ENCODE data around the gene AP1S1.

AP1S1 gene

DNA sequence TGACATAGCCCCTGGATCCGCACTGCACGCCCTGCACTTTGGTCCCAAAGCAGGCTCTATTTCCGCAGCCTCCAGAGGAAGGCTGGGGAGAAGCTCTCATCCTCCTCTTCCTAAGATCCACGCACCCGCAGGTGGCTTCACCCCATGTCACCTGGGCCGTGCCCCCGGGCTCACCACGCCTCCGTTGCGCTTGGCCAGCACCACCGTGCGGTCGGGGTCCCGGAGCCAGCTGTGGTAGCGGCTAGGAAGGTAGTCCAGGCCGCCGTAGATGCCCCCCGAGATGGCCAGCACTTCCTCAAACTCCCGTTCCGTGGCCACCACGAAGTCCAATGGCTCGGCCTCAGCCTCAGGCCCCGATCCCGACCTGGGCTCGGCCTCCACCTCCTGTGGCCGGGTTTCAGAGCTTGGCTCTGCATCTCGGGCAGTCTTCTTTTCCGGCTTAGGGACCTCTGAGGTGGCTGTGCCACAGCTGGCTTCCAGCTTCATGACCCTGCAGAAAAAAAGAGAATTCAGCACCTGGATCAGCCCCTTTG, 20.1 kb downstream of the AP1S1 start:
- FAIRE-seq (no peak), DNase-seq (ENCODE audit: insufficient read length, low spot score) (no peak)
- TF ChIP-seq POLR2AphosphoS5 (IDR thresholded peaks at IDR 0.05; ENCODE audit: low read depth, low read length): no peak
- no peak for TF ChIP-seq POLR2A (IDR thresholded peaks at IDR 0.05; ENCODE audit: low read depth, low read length)
- no peak for TF ChIP-seq POU2F2 (IDR thresholded peaks at IDR 0.05; ENCODE audit: low read depth, low read length)
- TF ChIP-seq SPI1 (IDR thresholded peaks at IDR 0.05; ENCODE audit: low read depth, low read length): no peak
- TF ChIP-seq PAX5 (IDR thresholded peaks at IDR 0.05; ENCODE audit: insufficient read depth, low read length, severe bottlenecking): no peak
- TF ChIP-seq TAF1 (IDR thresholded peaks at IDR 0.05; ENCODE audit: low read depth, low read length): no peak

DNA sequence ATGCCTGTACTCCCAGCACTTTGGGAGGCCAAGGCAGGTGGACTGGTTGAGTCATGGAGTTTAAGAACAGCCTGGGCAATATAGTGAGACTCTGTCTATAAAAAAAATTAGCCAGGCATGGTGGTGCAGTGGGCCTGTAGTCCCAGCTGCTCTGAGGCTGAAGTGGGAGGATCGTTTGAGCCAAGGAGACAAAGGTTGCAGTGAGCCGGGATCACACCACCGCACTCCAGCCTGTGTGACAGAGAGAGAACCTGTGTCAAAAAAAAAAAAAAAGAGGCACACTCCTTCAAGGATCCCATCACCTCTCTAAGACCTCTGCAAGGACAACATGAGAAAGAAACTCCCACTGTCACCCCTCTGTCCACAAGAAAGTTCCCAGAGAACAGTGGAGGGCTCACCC, 21.4 kb downstream of the AP1S1 start:
- DNase-seq (ENCODE audit: insufficient read length, low spot score) (no peak), FAIRE-seq (no peak)
- TF ChIP-seq PAX5 (IDR thresholded peaks at IDR 0.05; ENCODE audit: insufficient read depth, low read length, severe bottlenecking): no peak
- no peak for TF ChIP-seq TAF1 (IDR thresholded peaks at IDR 0.05; ENCODE audit: low read depth, low read length)
- no peak for TF ChIP-seq POLR2A (IDR thresholded peaks at IDR 0.05; ENCODE audit: low read depth, low read length)
- no peak for TF ChIP-seq POU2F2 (IDR thresholded peaks at IDR 0.05; ENCODE audit: low read depth, low read length)
- no peak for TF ChIP-seq POLR2AphosphoS5 (IDR thresholded peaks at IDR 0.05; ENCODE audit: low read depth, low read length)
- TF ChIP-seq SPI1 (IDR thresholded peaks at IDR 0.05; ENCODE audit: low read depth, low read length): no peak

DNA sequence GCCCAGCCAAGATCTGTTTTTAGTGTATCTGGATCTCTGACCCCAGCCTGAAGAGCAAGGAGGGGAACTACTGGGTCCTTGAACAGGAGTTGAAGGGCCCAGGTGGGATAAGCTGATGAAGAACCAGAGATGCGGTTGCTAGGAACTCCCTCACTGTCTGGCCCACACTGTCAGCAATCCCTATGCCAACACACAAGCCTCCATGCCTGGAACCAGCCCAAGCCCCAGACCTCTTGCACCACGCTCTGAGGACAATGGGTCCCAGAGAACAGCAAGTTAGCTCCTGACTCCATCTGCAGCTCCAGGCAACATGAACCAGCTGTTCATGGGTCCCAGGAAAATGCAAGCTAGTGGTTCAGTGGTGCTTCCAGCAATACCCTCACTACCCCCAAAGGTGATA, 23.4 kb downstream of the AP1S1 start:
- no peak for FAIRE-seq
- TF ChIP-seq TAF1 (IDR thresholded peaks at IDR 0.05; ENCODE audit: low read depth, low read length) (no peak), PAX5 (IDR thresholded peaks at IDR 0.05; ENCODE audit: insufficient read depth, low read length, severe bottlenecking) (no peak), POLR2AphosphoS5 (IDR thresholded peaks at IDR 0.05; ENCODE audit: low read depth, low read length) (no peak), SPI1 (IDR thresholded peaks at IDR 0.05; ENCODE audit: low read depth, low read length) (no peak), POLR2A (IDR thresholded peaks at IDR 0.05; ENCODE audit: low read depth, low read length) (no peak), POU2F2 (IDR thresholded peaks at IDR 0.05; ENCODE audit: low read depth, low read length) (no peak)

DNA sequence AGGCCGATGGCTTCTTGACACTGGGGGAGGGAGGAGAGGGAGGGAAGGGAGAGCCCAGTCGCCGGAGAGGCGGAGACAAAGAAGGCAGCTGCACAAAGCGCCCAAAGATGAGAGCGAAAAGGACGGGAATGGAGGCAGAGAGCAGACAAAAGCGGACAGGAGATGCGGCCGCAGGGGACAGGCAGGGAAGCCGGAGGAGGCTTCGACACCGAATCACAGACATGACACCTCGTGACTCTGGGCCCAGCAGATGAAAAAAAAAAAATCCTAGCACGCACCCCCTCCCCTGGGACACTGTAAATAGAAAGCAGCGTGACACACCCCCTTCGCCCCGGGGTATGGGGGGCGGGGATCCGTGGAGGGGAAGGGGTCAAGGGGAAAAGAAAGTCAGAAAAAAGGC, 24.8 kb downstream of the AP1S1 start:
- TF ChIP-seq PAX5 (IDR thresholded peaks at IDR 0.05; ENCODE audit: insufficient read depth, low read length, severe bottlenecking) (no peak), TAF1 (IDR thresholded peaks at IDR 0.05; ENCODE audit: low read depth, low read length) (no peak), POLR2A (IDR thresholded peaks at IDR 0.05; ENCODE audit: low read depth, low read length) (no peak), POU2F2 (IDR thresholded peaks at IDR 0.05; ENCODE audit: low read depth, low read length) (no peak), SPI1 (IDR thresholded peaks at IDR 0.05; ENCODE audit: low read depth, low read length) (no peak), POLR2AphosphoS5 (IDR thresholded peaks at IDR 0.05; ENCODE audit: low read depth, low read length) (no peak)
- DNase-seq (ENCODE audit: insufficient read length, low spot score) (no peak), FAIRE-seq (no peak)

More for the DNA sequence above, 23.4 kb downstream of the AP1S1 start:
- no peak for DNase-seq (ENCODE audit: insufficient read length, low spot score)

DNA sequence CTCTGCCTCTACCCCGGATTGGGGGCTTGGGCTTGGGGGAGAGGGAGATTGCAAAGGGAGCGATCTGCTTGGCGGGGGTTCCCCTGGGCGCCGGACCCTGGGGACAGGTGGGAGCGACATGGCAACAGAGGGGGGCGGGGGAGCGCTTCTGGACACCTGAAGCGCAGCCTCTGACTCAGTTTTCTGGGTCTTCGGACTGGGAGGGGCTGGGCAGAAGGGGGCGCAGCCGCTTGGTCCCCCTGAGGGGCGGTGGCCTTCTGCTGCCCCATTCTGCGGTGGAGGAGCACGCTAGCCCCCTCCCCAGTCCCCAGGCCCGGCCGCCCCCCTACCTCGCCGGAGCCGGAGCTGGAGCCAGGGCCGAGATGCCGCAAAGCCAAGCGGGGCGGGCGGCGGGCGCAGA, 25.4 kb downstream of the AP1S1 start:
- FAIRE-seq: no peak
- no peak for DNase-seq (ENCODE audit: insufficient read length, low spot score)
- TF ChIP-seq POU2F2 (IDR thresholded peaks at IDR 0.05; ENCODE audit: low read depth, low read length): no peak
- TF ChIP-seq POLR2A (IDR thresholded peaks at IDR 0.05; ENCODE audit: low read depth, low read length): no peak
- no peak for TF ChIP-seq POLR2AphosphoS5 (IDR thresholded peaks at IDR 0.05; ENCODE audit: low read depth, low read length)
- TF ChIP-seq PAX5 (IDR thresholded peaks at IDR 0.05; ENCODE audit: insufficient read depth, low read length, severe bottlenecking): no peak
- TF ChIP-seq TAF1 (IDR thresholded peaks at IDR 0.05; ENCODE audit: low read depth, low read length): no peak

DNA sequence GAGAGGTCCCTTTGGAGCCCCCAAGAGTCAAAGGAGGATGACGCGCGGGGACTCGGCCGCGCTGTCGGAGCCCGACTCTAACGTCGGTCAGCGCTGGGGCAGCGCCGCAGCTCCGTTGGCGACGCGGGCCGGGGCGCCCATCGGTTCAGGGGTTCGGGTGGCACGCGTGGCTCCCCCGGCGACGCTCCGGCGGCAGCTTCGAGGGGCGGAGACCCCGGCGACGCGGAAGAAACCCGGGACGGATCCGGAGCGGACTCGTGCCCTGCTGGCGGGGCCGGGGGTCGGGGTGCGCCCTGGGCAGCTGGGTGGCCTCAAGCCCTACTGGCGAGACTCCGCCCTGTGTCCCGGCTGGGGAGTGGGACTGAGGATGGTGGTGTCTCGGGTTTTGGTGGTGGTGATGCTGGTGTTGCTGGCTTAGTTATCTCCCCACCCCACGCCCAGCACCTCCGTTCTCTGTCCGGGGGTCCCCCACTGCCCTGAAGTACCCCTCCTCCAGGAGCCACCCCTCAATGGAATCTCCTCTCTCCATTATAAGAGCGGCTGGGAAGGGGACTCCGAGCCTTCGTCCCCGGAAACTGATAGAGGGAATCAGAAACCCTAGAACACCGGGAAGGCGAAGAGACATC, 26.0 kb downstream of the AP1S1 start, which contains the start of gene NAT16:
Gene NAT16, minus strand, starts transcription at position 164 of the 626 bp plus-strand sequence. CDS start 5,486 bp downstream, outside the sequence.
- DNase-seq (ENCODE audit: insufficient read length, low spot score) (no peak), FAIRE-seq (no peak)
- TF ChIP-seq PAX5 (IDR thresholded peaks at IDR 0.05; ENCODE audit: insufficient read depth, low read length, severe bottlenecking): no peak
- no peak for TF ChIP-seq POU2F2 (IDR thresholded peaks at IDR 0.05; ENCODE audit: low read depth, low read length)
- no peak for TF ChIP-seq POLR2A (IDR thresholded peaks at IDR 0.05; ENCODE audit: low read depth, low read length)
- no peak for TF ChIP-seq TAF1 (IDR thresholded peaks at IDR 0.05; ENCODE audit: low read depth, low read length)
- no peak for TF ChIP-seq SPI1 (IDR thresholded peaks at IDR 0.05; ENCODE audit: low read depth, low read length)
- TF ChIP-seq POLR2AphosphoS5 (IDR thresholded peaks at IDR 0.05; ENCODE audit: low read depth, low read length): no peak

DNA sequence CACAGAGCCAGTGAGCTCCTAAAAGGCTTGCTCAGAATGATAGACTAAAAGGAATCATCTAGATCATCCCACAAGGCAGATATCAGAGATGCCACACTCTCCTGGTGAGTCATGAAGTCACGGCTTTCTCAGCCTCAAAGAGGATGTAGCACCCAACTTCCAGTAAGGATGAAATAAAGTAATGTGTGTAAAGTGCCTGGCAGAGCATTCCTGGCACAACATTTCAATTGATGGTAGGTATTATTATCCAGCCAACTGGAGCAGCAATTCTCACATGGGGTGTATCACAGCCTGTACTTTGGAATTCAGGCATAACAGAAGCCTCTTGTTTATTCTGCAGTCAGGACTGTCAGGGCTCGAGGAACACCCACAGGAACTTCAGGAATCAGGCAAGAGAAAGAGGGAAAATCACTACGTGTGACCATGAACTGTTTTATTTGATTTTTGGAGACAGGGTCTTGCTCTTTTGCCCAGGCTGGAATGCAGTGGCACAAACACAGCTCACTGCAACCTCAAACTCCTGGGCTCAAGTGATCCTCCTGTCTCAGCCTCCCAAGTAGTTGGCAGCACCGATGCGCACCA, 31.1 kb downstream of the AP1S1 start:
- DNase-seq (ENCODE audit: insufficient read length, low spot score) (no peak), FAIRE-seq (no peak)
- TF ChIP-seq SPI1 (IDR thresholded peaks at IDR 0.05; ENCODE audit: low read depth, low read length) (no peak), TAF1 (IDR thresholded peaks at IDR 0.05; ENCODE audit: low read depth, low read length) (no peak), POLR2A (IDR thresholded peaks at IDR 0.05; ENCODE audit: low read depth, low read length) (no peak)

DNA sequence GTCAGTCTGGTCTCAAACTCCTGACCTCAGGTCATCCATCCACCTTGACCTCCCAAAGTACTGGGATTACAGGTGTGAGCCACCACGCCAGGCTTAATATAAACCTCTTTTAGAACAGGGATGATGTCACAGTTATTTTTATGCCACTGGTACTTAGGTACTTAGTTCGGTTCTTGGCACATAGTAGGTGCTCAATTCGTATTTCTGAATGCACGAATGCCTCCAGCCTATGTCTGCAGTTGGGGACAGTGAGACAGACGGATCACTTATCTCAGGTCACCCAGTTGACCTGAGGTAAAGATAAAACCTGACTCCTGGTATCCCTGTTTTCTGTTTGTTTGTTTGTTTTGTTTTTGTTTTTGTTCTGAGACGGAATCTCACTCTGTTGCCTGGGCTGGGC, 31.9 kb downstream of the AP1S1 start:
- no peak for TF ChIP-seq POLR2A (IDR thresholded peaks at IDR 0.05; ENCODE audit: low read depth, low read length)
- TF ChIP-seq SPI1 (IDR thresholded peaks at IDR 0.05; ENCODE audit: low read depth, low read length): no peak
- TF ChIP-seq PAX5 (IDR thresholded peaks at IDR 0.05; ENCODE audit: insufficient read depth, low read length, severe bottlenecking): no peak
- no peak for TF ChIP-seq TAF1 (IDR thresholded peaks at IDR 0.05; ENCODE audit: low read depth, low read length)
- DNase-seq (ENCODE audit: insufficient read length, low spot score): no peak
- FAIRE-seq: no peak

DNA sequence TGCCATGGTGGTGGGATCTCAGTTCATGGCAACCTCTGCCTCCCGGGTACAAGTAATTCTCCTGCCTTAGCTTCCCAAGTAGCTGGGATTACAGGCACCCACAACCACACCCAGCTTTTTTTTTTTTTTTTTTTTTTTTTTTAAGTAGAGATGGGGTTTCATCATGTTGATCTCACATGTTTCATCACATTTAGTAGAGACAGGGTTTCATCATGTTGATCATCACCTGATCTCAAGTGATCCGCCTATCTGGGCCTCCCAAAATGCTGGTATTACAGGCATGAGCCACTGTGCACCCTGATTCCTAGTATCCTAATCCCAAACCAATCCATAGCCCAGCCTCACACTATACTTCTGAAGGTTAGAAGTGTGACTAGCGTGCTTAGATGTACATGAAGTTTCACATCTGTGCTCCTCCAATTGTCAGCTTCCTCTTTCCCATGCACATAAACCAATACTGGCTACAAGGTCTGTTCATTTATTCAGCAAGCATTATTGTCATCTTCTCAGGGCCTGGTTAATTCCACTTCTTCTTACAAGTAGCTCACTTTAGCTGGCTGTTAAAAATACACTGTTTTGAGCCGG, 32.7 kb downstream of the AP1S1 start:
- FAIRE-seq (no peak), DNase-seq (ENCODE audit: insufficient read length, low spot score) (no peak)
- TF ChIP-seq SPI1 (IDR thresholded peaks at IDR 0.05; ENCODE audit: low read depth, low read length) (peak; percentile 41), POLR2A (IDR thresholded peaks at IDR 0.05; ENCODE audit: low read depth, low read length) (no peak)

DNA sequence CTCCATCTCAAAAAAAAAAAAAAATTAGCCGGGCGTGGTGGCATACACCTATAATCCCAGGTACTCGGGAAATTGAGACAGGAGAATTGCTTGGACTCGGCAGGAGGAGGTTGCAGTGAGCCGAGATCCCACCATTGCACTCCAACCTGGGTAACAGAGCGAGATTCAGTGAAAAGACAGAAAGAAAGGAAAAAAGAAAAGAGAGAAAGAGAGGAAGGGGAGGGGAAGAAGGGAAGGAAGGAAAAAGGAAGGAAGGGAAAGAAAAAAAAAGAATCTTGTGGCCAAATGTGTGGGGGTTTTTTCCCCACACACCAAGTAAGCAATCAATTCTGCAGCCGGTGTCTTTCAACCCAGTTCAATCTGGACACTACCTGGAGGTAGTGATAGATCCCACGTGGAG, 34.8 kb downstream of the AP1S1 start:
- no peak for DNase-seq (ENCODE audit: insufficient read length, low spot score)
- TF ChIP-seq TAF1 (IDR thresholded peaks at IDR 0.05; ENCODE audit: low read depth, low read length) (no peak), POU2F2 (IDR thresholded peaks at IDR 0.05; ENCODE audit: low read depth, low read length) (no peak), SPI1 (IDR thresholded peaks at IDR 0.05; ENCODE audit: low read depth, low read length) (no peak), POLR2AphosphoS5 (IDR thresholded peaks at IDR 0.05; ENCODE audit: low read depth, low read length) (no peak), POLR2A (IDR thresholded peaks at IDR 0.05; ENCODE audit: low read depth, low read length) (no peak), PAX5 (IDR thresholded peaks at IDR 0.05; ENCODE audit: insufficient read depth, low read length, severe bottlenecking) (no peak)
- no peak for FAIRE-seq

Data from GM12891 (cell line).